K562 (cell line): ENCODE data around the gene ZBTB16. TPM values are rescaled to one million over a fixed set of nuclear protein-coding genes. Genes with fewer than 3 reads are reported as not detected.

ENCODE experiments used
- ATAC-seq: fragments of 200-7000 bp; cut with Tn5 transposase; 3 replicates; pipeline ENCODE4 v1.9.1; 2020; ENCODE audit warnings: moderate library complexity
- BruUV-seq: library from RNA; stranded (reverse); fragments of 400-500 nt; replicated peaks from 2 replicates; lab custom pipeline; 2021; lab: Mats Ljungman, UMichigan
- CTCF ChIA-PET: fragments of 300-600 bp; formaldehyde crosslinking; extraction: SDS; loops from one replicate; lab custom pipeline; 2021; ENCODE audit warnings: low intra/inter-chr PET ratio; lab: Yijun Ruan, JAX
- POLR2A ChIA-PET: fragments of 300-600, 350-650 bp; sonication (Branson Sonifier 250); formaldehyde crosslinking; extraction: SDS; loops from one replicate; lab custom pipeline; 2021; ENCODE audit warnings: antibody characterized with exemption, inconsistent platforms; lab: Yijun Ruan, JAX
- DNase-seq, 4 experiments: peaks; one replicate each; pipeline versions ENCODE4 v3.0.0 to v3.0.0-alpha.2; 2011 to 2018; ENCODE audit warnings: low spot score in 3 of 4, mixed read lengths in 3 of 4; ENCODE audit errors: extremely low read depth in 1 of 4
- FAIRE-seq: peaks from 2 replicates; lab custom pipeline; 2011; peaks lifted over from hg19 to GRCh38; lab: Jason Lieb, UNC
- H2AFZ ChIP-seq: 2 replicates; pipeline ENCODE4 v1.6.0; 2011; ENCODE audit warnings: low read depth, low read length, control low read depth, inconsistent platforms
- H3K27ac ChIP-seq: fragments of 200-600 bp; 3 replicates; pipeline ENCODE4 v1.8.0; 2011; ENCODE audit warnings: low read depth, mild to moderate bottlenecking, control low read depth, inconsistent platforms, low read length, moderate library complexity, mixed read lengths; ENCODE audit errors: extremely low read depth
- H3K27me3 ChIP-seq, 2 experiments: fragments of 300-600 bp in 1 of 2; 2 replicates in 1 of 2; 3 replicates in 1 of 2; pipeline versions ENCODE4 v1.6.0 to v1.8.0; 2011; ENCODE audit warnings: inconsistent platforms in 2 of 2, low read length in 2 of 2, mild to moderate bottlenecking in 1 of 2, mixed read lengths in 1 of 2, moderate library complexity in 1 of 2; ENCODE audit not compliant: control insufficient read depth in 2 of 2, insufficient read depth in 2 of 2
- H3K36me3 ChIP-seq: fragments of 300-600 bp; 3 replicates; pipeline ENCODE4 v1.8.0; 2011; ENCODE audit warnings: mild to moderate bottlenecking, low read length, inconsistent platforms; ENCODE audit not compliant: control insufficient read depth, insufficient read depth
- H3K4me1 ChIP-seq, 2 experiments: fragments of 200-600 bp in 1 of 2; replicated peaks in 1 of 2; 2 replicates in 1 of 2; 3 replicates in 1 of 2; pipeline versions ENCODE4 v1.5.1 to v1.8.0; 2011; ENCODE audit warnings: inconsistent platforms in 2 of 2, low read length in 2 of 2, mild to moderate bottlenecking in 1 of 2, mixed read lengths in 1 of 2, moderate library complexity in 1 of 2; ENCODE audit not compliant: control insufficient read depth in 2 of 2, insufficient read depth in 2 of 2
- H3K4me2 ChIP-seq: 2 replicates; pipeline ENCODE4 v1.6.1; 2011; ENCODE audit warnings: low read length, control low read depth, inconsistent platforms, mixed read lengths; ENCODE audit not compliant: insufficient read depth
- H3K4me3 ChIP-seq: fragments of 200-600 bp; sonication (generic), shearing (Covaris generic); 2 replicates; pipeline ENCODE4 v1.5.1; 2016; ENCODE audit warnings: control low read depth, inconsistent platforms
- H3K79me2 ChIP-seq: fragments of 200-600 bp; 3 replicates; pipeline ENCODE4 v1.8.0; 2011; ENCODE audit warnings: low read length, inconsistent platforms; ENCODE audit not compliant: control insufficient read depth, insufficient read depth
- H3K9ac ChIP-seq, 2 experiments: 2 replicates each; pipeline versions ENCODE4 v1.6.0 to v1.6.1; 2011; ENCODE audit warnings: low read depth in 2 of 2, low read length in 2 of 2, control low read depth in 1 of 2, inconsistent platforms in 1 of 2, mild to moderate bottlenecking in 1 of 2, mixed read lengths in 1 of 2; ENCODE audit not compliant: insufficient read depth in 1 of 2
- H3K9me1 ChIP-seq: one replicate; pipeline ENCODE4 v1.6.0; 2011; ENCODE audit warnings: inconsistent platforms, mild to moderate bottlenecking, low read length, moderate library complexity; ENCODE audit not compliant: control insufficient read depth, insufficient read depth
- H3K9me3 ChIP-seq: replicated peaks from 2 replicates; pipeline ENCODE4 v1.5.1; 2011; ENCODE audit warnings: low read depth, low read length, inconsistent platforms; ENCODE audit not compliant: control insufficient read depth, insufficient read depth
- H4K20me1 ChIP-seq: replicated peaks from 2 replicates; pipeline ENCODE4 v1.6.1; 2011; ENCODE audit warnings: low read length, inconsistent platforms, mixed read lengths; ENCODE audit not compliant: control insufficient read depth, insufficient read depth
- CEBPZ ChIP-seq: fragments of 150-350 bp; IDR thresholded peaks from 2 replicates; pipeline ENCODE4 v1.6.1; 2014; ENCODE audit warnings: low read depth, mild to moderate bottlenecking, low read length, borderline replicate concordance
- FOXK2 ChIP-seq, 2 experiments: fragments of 450-650 bp; IDR thresholded peaks in 1 of 2; conservative IDR thresholded peaks in 1 of 2; 2 replicates each; pipeline ENCODE4 v1.6.1; 2016; ENCODE audit warnings: low read depth in 2 of 2, mild to moderate bottlenecking in 1 of 2
- JUND ChIP-seq, 2 experiments: IDR thresholded peaks; 2 replicates in 1 of 2; 3 replicates in 1 of 2; pipeline ENCODE4 v1.6.1; 2011; ENCODE audit warnings: borderline replicate concordance in 2 of 2, low read depth in 2 of 2, low read length in 2 of 2, improper control_type of control experiment in 1 of 2, missing biosample characterization in 1 of 2, missing genetic modification characterization in 1 of 2, missing genetic modification reagents in 1 of 2
- MLX ChIP-seq, 2 experiments: fragments of 450-650 bp in 1 of 2; sonication (generic) in 1 of 2; formaldehyde crosslinking; conservative IDR thresholded peaks; 2 replicates each; pipeline versions ENCODE4 v1.4.0 to v1.8.1; 2020 to 2022; ENCODE audit warnings: mild to moderate bottlenecking in 1 of 2, missing genetic modification reagents in 1 of 2
- MTA1 ChIP-seq: fragments of 450-650 bp; IDR thresholded peaks from 2 replicates; pipeline ENCODE4 v1.6.1; 2017; ENCODE audit warnings: borderline replicate concordance
- PHF8 ChIP-seq: fragments of 200-600 bp; sonication (generic); IDR thresholded peaks from 2 replicates; pipeline ENCODE4 v1.6.1; 2012; ENCODE audit warnings: mixed run types, mild to moderate bottlenecking, inconsistent platforms, low read length, moderate library complexity, borderline replicate concordance
- POLR2H ChIP-seq: IDR thresholded peaks from 2 replicates; pipeline ENCODE4 v1.6.1; 2016; ENCODE audit warnings: missing genetic modification characterization, low read depth, mild to moderate bottlenecking, control low read depth, missing compliant biosample characterization, moderate library complexity
- STAT5A ChIP-seq: IDR thresholded peaks from 2 replicates; pipeline ENCODE4 v1.6.1; 2012; ENCODE audit warnings: low read length, inconsistent platforms, borderline replicate concordance
- TAL1 ChIP-seq: fragments of 450-650 bp; IDR thresholded peaks from 2 replicates; pipeline ENCODE4 v1.6.1; 2016; ENCODE audit warnings: mild to moderate bottlenecking
- TGIF2 ChIP-seq: sonication (generic); formaldehyde crosslinking; IDR thresholded peaks from 2 replicates; pipeline ENCODE4 v1.8.1; 2022; ENCODE audit warnings: mild to moderate bottlenecking, missing genetic modification reagents, moderate library complexity
- ZKSCAN3 ChIP-seq: fragments of 250-450 bp; sonication (Bioruptor Pico); IDR thresholded peaks from 2 replicates; pipeline ENCODE4 v1.4.0; 2020
- ZNF217 ChIP-seq: sonication (generic); formaldehyde crosslinking; IDR thresholded peaks from 2 replicates; pipeline ENCODE4 v1.8.0; 2022; ENCODE audit warnings: mild to moderate bottlenecking, missing genetic modification reagents
- ZNF239 ChIP-seq: fragments of 250-450 bp; sonication (Bioruptor Pico); IDR thresholded peaks from 2 replicates; pipeline ENCODE4 v1.4.0; 2020; ENCODE audit warnings: mild to moderate bottlenecking
- ZNF436 ChIP-seq: fragments of 250-450, 450-650 bp; sonication (Bioruptor Pico); formaldehyde crosslinking; IDR thresholded peaks from 2 replicates; pipeline ENCODE4 v1.7.0; 2020; ENCODE audit warnings: mild to moderate bottlenecking
- WGBS: fragments of 100-300 bp; shearing (Covaris generic); methylation state at CpG from one replicate; pipeline ENCODE4 v1.1.6; 2016; ENCODE audit warnings: low coverage, mixed read lengths; ENCODE audit not compliant: insufficient coverage; ENCODE audit errors: missing lambda C conversion rate; 5-methylcytosine and 5-hydroxymethylcytosine counted together
- in situ Hi-C: fragments of 300-500 bp; cut with MboI; formaldehyde crosslinking; loops from 4 replicates; pipeline ENCODE4 v1.15.0; 2018; ENCODE audit warnings: inconsistent platforms, mixed read lengths
- intact Hi-C: fragments of 100-400 bp; cut with micrococcal nuclease; formaldehyde crosslinking; loops from 2 replicates; pipeline ENCODE4 v1.14.2; 2022
- polyA plus RNA-seq, 8 experiments: library from polyadenylated mRNA; depleted of rRNA in 4 of 8; stranded (reverse) in 5 of 8; unstranded in 3 of 8; fragments of >200 nt; fragmentation: Nextera tagmentation in 2 of 8; fragmentation: Illumina TruSeq in 1 of 8; extraction: Ambion mirVana in 2 of 8; extraction: Trizol in 1 of 8; gene quantifications; 2 replicates each; pipeline versions ENCODE4 v1.2.1 to v1.2.3, GENCODE V29; 2011 to 2014; ENCODE audit warnings: inconsistent platforms in 1 of 8, missing spikeins in 1 of 8
- total RNA-seq, 7 experiments: library from RNA; depleted of rRNA in 6 of 7; stranded (reverse); fragments of >200 nt in 6 of 7; fragmentation: Illumina TruSeq in 2 of 7; extraction: Trizol in 2 of 7; gene quantifications; 2 replicates each; pipeline versions ENCODE4 v1.2.1 to v1.2.3, GENCODE V29; 2011 to 2021; ENCODE audit warnings: low replicate concordance in 1 of 7
- TF ChIP-seq, protein P1 (sequence below), 2 experiments: fragments of 450-650 bp in 1 of 2; sonication (generic) in 1 of 2; formaldehyde crosslinking in 1 of 2; IDR thresholded peaks in 1 of 2; conservative IDR thresholded peaks in 1 of 2; 2 replicates each; pipeline versions ENCODE4 v1.6.1 to v1.8.1; 2016 to 2023; ENCODE audit warnings: mild to moderate bottlenecking in 2 of 2, moderate library complexity in 2 of 2, inconsistent platforms in 1 of 2, missing genetic modification reagents in 1 of 2

ZBTB16 gene
- total and polyA plus RNA-seq, 9 of the 15 experiments (the other 6 are each of a cell fraction or from before 2014, with no cell fraction given): 0.06 to 0.40 (median 0.24) TPM; not detected in 4

DNA sequence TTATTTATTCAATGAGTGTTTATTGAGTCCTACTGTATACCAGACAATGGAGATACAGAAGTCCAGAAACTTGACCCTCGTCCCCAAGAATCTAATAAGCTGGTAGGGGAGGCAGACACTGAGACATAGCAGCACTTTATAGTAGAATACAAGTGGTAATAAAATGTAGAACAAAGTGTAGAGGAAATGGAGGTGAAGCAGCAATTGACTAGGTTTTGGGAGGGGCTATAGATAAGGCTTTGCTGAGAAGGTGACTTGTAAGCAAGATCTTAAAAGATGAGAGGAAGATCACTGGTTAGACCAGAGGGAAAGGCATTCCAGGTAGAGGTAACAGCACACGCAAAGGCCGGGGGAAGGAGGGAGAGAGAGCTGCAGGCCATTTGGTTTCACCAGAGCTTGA, 57.3 kb downstream of the ZBTB16 start:
- FAIRE-seq: no peak
- no peak overlapping the region for H2AFZ ChIP-seq
- H3K27me3 ChIP-seq: peaks cover 39 to 52% of the 10 kb centered on the region in 2 experiments
- CTCF ChIA-PET: no interaction called here
- H4K20me1 ChIP-seq: no peaks in the 10 kb centered on the region
- no peak for ATAC-seq
- no peak overlapping the region for H3K4me2 ChIP-seq
- in situ Hi-C loops: no loop called here
- H3K36me3 ChIP-seq: no peaks in the 10 kb centered on the region
- H3K4me3 ChIP-seq: no peak overlapping the region
- no peaks in the 10 kb centered on the region for H3K4me1 ChIP-seq
- BruUV-seq: no TSS peak
- no peaks in the 10 kb centered on the region for H3K79me2 ChIP-seq
- H3K9ac ChIP-seq: no peak overlapping the region
- intact Hi-C loops: no loop called here
- TF ChIP-seq JUND (IDR thresholded peaks at IDR 0.05; ENCODE audit: borderline replicate concordance, low read depth, low read length) (no peak), JUND (tag; IDR thresholded peaks at IDR 0.05; ENCODE audit: borderline replicate concordance, low read depth, low read length) (no peak), ZNF239 (CRISPR knock-in tag) (no peak), POLR2H (tag) (no peak), PHF8 (no peak), MLX (CRISPR knock-in tag; conservative IDR thresholded peaks at IDR 0.05) (no peak), TGIF2 (no peak), CEBPZ (no peak), MTA1 (no peak), ZNF436 (CRISPR knock-in tag) (no peak), FOXK2 (conservative IDR thresholded peaks at IDR 0.05 in 1 of 2, IDR thresholded peaks at IDR 0.05 in 1 of 2; ENCODE audit: low read depth in 2 of 2) (no peak), STAT5A (no peak), ZNF217 (CRISPR knock-in tag) (no peak), ZKSCAN3 (CRISPR knock-in tag) (no peak), TAL1 (no peak)
- TF ChIP-seq, protein P1, sequence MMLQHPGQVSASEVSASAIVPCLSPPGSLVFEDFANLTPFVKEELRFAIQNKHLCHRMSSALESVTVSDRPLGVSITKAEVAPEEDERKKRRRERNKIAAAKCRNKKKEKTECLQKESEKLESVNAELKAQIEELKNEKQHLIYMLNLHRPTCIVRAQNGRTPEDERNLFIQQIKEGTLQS (IDR thresholded peaks at IDR 0.05): no peak
- TF ChIP-seq, protein P1 (CRISPR knock-in tag; conservative IDR thresholded peaks at IDR 0.05): no peak
- H3K9me3 ChIP-seq: no peaks in the 10 kb centered on the region
- DNase-seq: no peak
- POLR2A ChIA-PET: interaction anchor here (1.2 kb wide), 1 partner anchor 9 kb away, joined by 5 read pairs; no protein-coding TSS in a partner anchor
- WGBS: 4% methylated on average over 3 of the region's 3 CpGs
- no peak overlapping the region for H3K27ac ChIP-seq
- H3K9me1 ChIP-seq: no peaks in the 10 kb centered on the region
